ENCODE results near the gene PITPNM3. TPM values are rescaled to one million over a fixed set of nuclear protein-coding genes. Genes with fewer than 3 reads are reported as not detected.
"Not testable (repeated sequence)": the region's sequence is repeated elsewhere in the genome, so short reads cannot be mapped to it uniquely, and the experiment has no call there.

Gene PITPNM3
- total RNA-seq, 1 experiment from 2014 or later: 0.71 TPM

DNA sequence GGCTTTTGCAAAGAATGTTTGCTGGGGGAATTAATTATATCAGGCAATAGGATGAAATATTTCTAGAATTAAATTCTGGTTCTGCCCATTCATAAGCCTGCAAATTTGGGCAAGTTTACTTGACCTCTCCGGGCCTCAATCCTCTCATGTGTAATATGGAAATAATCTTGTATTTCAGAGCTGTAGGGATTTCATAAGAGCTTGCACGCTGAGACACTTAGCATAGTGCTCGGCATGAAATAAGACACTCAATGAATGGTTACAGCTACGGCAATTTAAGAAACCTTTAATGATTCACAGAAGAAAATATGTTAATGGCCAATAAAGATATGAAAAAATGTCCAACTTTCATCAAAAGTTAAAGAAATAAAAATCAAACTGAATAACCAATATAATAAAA, 40.6 kb upstream of the PITPNM3 start:
- Histone ChIP-seq H3K27ac (ENCODE audit: low read depth, low read length, poor library complexity, severe bottlenecking) (no peak overlapping the region), H3K4me3 (ENCODE audit: low read depth, low read length, poor library complexity, severe bottlenecking) (no peak overlapping the region), H3K27me3 (replicated peaks; ENCODE audit: insufficient read depth, low read depth, low read length, poor library complexity) (no peaks in the 10 kb centered on the region), H3K4me1 (ENCODE audit: insufficient read depth, low read length, poor library complexity, severe bottlenecking) (no peaks in the 10 kb centered on the region), H3K36me3 (ENCODE audit: insufficient read depth, low read length, poor library complexity, severe bottlenecking) (peaks cover 77% of the 10 kb centered on the region), H3K9me3 (ENCODE audit: low read depth, low read length, poor library complexity, severe bottlenecking) (no peaks in the 10 kb centered on the region)
- TF ChIP-seq, protein P1, sequence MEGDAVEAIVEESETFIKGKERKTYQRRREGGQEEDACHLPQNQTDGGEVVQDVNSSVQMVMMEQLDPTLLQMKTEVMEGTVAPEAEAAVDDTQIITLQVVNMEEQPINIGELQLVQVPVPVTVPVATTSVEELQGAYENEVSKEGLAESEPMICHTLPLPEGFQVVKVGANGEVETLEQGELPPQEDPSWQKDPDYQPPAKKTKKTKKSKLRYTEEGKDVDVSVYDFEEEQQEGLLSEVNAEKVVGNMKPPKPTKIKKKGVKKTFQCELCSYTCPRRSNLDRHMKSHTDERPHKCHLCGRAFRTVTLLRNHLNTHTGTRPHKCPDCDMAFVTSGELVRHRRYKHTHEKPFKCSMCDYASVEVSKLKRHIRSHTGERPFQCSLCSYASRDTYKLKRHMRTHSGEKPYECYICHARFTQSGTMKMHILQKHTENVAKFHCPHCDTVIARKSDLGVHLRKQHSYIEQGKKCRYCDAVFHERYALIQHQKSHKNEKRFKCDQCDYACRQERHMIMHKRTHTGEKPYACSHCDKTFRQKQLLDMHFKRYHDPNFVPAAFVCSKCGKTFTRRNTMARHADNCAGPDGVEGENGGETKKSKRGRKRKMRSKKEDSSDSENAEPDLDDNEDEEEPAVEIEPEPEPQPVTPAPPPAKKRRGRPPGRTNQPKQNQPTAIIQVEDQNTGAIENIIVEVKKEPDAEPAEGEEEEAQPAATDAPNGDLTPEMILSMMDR (conservative IDR thresholded peaks at IDR 0.05; ENCODE audit: low read depth, low read length): no peak
- no peak for TF ChIP-seq EZH2 (IDR thresholded peaks at IDR 0.05; ENCODE audit: borderline replicate concordance, low read depth, low read length, poor library complexity, severe bottlenecking)
- CTCF ChIA-PET: no interaction called here
- BruUV-seq (replicated peaks): no TSS peak
- no peak for DNase-seq (ENCODE audit: low spot score)
- POLR2A ChIA-PET (ENCODE audit: low non-redundant PET): no interaction called here
- intact Hi-C loops (cut with micrococcal nuclease; ENCODE audit: unreplicated experiment): no loop called here

- DNase-seq (ENCODE audit: low spot score): no peak
- peaks cover 79% of the 10 kb centered on the region for H3K36me3 ChIP-seq (ENCODE audit: insufficient read depth, low read length, poor library complexity, severe bottlenecking)
- H3K27me3 ChIP-seq (replicated peaks; ENCODE audit: insufficient read depth, low read depth, low read length, poor library complexity): no peaks in the 10 kb centered on the region
- H3K27ac ChIP-seq (ENCODE audit: low read depth, low read length, poor library complexity, severe bottlenecking): no peak overlapping the region
- H3K4me3 ChIP-seq (ENCODE audit: low read depth, low read length, poor library complexity, severe bottlenecking): no peak overlapping the region
- ChIA-PET CTCF (no interaction called here), POLR2A (ENCODE audit: low non-redundant PET) (no interaction called here)
- no TSS peak for BruUV-seq (replicated peaks)
- no peaks in the 10 kb centered on the region for H3K9me3 ChIP-seq (ENCODE audit: low read depth, low read length, poor library complexity, severe bottlenecking)
- H3K4me1 ChIP-seq (ENCODE audit: insufficient read depth, low read length, poor library complexity, severe bottlenecking): no peaks in the 10 kb centered on the region
- intact Hi-C loops (cut with micrococcal nuclease; ENCODE audit: unreplicated experiment): no loop called here
- TF ChIP-seq, protein P1 (conservative IDR thresholded peaks at IDR 0.05; ENCODE audit: low read depth, low read length): no peak
- no peak for TF ChIP-seq EZH2 (IDR thresholded peaks at IDR 0.05; ENCODE audit: borderline replicate concordance, low read depth, low read length, poor library complexity, severe bottlenecking)
Measured at GRCh38 chr17:6596511-6596910, 40.2 kb upstream of the PITPNM3 start.

DNA sequence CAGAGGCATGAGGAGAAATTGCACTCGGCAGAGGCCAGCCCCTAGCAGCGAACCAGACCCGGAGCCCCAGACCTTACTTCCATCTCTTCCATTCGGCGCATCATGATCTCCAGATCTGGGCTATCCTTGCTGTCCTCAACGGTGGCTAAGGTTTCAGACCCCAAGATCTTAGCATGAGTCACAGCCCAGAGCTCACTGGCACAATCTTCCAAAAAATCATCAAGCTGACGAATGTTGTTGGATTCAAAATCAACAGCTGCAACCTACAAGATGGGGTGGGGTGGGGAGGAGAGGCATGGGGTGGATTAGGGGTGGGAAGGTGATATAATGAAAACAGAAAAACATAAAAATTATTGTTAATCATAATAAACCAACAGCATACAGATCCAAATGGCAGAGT, 39.7 kb upstream of the PITPNM3 start:
- no peaks in the 10 kb centered on the region for H3K9me3 ChIP-seq (ENCODE audit: low read depth, low read length, poor library complexity, severe bottlenecking)
- no peak overlapping the region for H3K4me3 ChIP-seq (ENCODE audit: low read depth, low read length, poor library complexity, severe bottlenecking)
- H3K27me3 ChIP-seq (replicated peaks; ENCODE audit: insufficient read depth, low read depth, low read length, poor library complexity): no peaks in the 10 kb centered on the region
- BruUV-seq (replicated peaks): no TSS peak
- intact Hi-C loops (cut with micrococcal nuclease; ENCODE audit: unreplicated experiment): no loop called here
- H3K27ac ChIP-seq (ENCODE audit: low read depth, low read length, poor library complexity, severe bottlenecking): no peak overlapping the region
- CTCF ChIA-PET: no interaction called here
- peaks cover 76% of the 10 kb centered on the region for H3K36me3 ChIP-seq (ENCODE audit: insufficient read depth, low read length, poor library complexity, severe bottlenecking)
- POLR2A ChIA-PET (ENCODE audit: low non-redundant PET): no interaction called here
- no peaks in the 10 kb centered on the region for H3K4me1 ChIP-seq (ENCODE audit: insufficient read depth, low read length, poor library complexity, severe bottlenecking)
- DNase-seq (ENCODE audit: low spot score): no peak
- TF ChIP-seq, protein P1 (conservative IDR thresholded peaks at IDR 0.05; ENCODE audit: low read depth, low read length): no peak
- no peak for TF ChIP-seq EZH2 (IDR thresholded peaks at IDR 0.05; ENCODE audit: borderline replicate concordance, low read depth, low read length, poor library complexity, severe bottlenecking)

GRCh38 chr17:6593371-6593770, 37.0 kb upstream of the PITPNM3 start:
- CTCF ChIA-PET; DNase-seq (ENCODE audit: low spot score); H3K9me3 ChIP-seq (ENCODE audit: low read depth, low read length, poor library complexity, severe bottlenecking); H3K27ac ChIP-seq (ENCODE audit: low read depth, low read length, poor library complexity, severe bottlenecking); BruUV-seq (replicated peaks); H3K4me3 ChIP-seq (ENCODE audit: low read depth, low read length, poor library complexity, severe bottlenecking); H3K4me1 ChIP-seq (ENCODE audit: insufficient read depth, low read length, poor library complexity, severe bottlenecking); POLR2A ChIA-PET (ENCODE audit: low non-redundant PET); intact Hi-C loops (cut with micrococcal nuclease; ENCODE audit: unreplicated experiment); H3K27me3 ChIP-seq (replicated peaks; ENCODE audit: insufficient read depth, low read depth, low read length, poor library complexity): not testable (repeated sequence)
- H3K36me3 ChIP-seq (ENCODE audit: insufficient read depth, low read length, poor library complexity, severe bottlenecking): peaks cover 81% of the 10 kb centered on the region

Data from A673 (cell line).